22Rv1 (cell line): ENCODE results near the gene ALG12.
A peak's percentile ranks its signal among the peaks of the same experiment; 100 is the strongest.

Experiments used
- H3K27ac ChIP-seq: fragments of 450-650 bp; 2 replicates; pipeline ENCODE4 v1.5.1; 2017
- ZFX ChIP-seq: fragments of 450-650 bp; IDR thresholded peaks from 2 replicates; pipeline ENCODE4 v1.6.1; 2017; ENCODE audit warnings: antibody characterized with exemption, borderline replicate concordance
- TF ChIP-seq, protein P1 (sequence below): fragments of 450-650 bp; IDR thresholded peaks from 2 replicates; pipeline ENCODE4 v1.5.1; 2017; ENCODE audit warnings: mild to moderate bottlenecking

Gene ALG12

DNA sequence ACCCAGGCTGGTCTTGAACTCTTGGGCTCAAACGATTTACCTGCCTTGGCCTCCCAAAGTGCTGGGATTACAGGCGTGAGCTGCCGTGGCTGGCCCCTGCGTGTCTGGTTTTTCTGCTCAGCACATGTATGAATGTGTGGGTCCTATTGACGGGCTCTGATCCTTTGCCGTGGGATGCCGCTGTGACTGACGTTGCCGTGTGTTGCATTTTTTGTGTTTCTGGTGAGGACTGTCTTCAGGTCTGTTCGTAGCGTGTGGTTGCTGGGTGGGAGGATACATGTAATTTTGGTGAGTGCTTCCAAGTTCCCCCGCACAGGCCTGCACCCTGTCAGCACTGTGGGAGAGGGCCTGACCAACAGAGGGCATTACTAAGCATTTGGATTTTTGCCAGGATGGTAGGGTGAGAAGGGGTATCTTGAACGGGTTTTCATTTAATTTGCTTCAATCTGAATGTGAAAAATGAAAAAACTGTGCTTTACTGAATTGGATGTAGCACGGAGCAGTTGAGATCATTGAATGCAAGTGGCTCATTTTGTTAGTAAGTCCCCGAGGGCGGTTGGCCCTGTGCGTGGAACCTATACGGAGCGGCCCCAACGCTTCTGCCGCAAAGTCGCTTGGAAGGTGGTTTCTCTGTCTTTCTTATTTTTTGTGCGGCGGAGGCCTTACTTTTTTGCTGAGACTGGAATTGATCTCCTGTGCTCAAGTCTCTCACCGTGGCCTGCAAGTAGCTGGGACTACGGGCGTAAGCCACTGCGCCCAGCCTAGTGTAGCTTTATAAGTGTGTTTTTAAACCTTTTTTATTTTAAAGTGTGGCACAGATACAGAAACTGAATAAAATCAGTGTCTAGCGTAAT is 56.4 kb downstream of the ALG12 start:
- H3K27ac ChIP-seq, result no peak overlapping the region
- TF ChIP-seq, protein P1, sequence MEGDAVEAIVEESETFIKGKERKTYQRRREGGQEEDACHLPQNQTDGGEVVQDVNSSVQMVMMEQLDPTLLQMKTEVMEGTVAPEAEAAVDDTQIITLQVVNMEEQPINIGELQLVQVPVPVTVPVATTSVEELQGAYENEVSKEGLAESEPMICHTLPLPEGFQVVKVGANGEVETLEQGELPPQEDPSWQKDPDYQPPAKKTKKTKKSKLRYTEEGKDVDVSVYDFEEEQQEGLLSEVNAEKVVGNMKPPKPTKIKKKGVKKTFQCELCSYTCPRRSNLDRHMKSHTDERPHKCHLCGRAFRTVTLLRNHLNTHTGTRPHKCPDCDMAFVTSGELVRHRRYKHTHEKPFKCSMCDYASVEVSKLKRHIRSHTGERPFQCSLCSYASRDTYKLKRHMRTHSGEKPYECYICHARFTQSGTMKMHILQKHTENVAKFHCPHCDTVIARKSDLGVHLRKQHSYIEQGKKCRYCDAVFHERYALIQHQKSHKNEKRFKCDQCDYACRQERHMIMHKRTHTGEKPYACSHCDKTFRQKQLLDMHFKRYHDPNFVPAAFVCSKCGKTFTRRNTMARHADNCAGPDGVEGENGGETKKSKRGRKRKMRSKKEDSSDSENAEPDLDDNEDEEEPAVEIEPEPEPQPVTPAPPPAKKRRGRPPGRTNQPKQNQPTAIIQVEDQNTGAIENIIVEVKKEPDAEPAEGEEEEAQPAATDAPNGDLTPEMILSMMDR, result no peak
- no peak for TF ChIP-seq ZFX

- TF ChIP-seq, protein P1, result no peak
- no peak for TF ChIP-seq ZFX
- H3K27ac ChIP-seq, result no peak overlapping the region
Observed at GRCh38 chr22:49858827-49859226, 59.4 kb downstream of the ALG12 start.

DNA sequence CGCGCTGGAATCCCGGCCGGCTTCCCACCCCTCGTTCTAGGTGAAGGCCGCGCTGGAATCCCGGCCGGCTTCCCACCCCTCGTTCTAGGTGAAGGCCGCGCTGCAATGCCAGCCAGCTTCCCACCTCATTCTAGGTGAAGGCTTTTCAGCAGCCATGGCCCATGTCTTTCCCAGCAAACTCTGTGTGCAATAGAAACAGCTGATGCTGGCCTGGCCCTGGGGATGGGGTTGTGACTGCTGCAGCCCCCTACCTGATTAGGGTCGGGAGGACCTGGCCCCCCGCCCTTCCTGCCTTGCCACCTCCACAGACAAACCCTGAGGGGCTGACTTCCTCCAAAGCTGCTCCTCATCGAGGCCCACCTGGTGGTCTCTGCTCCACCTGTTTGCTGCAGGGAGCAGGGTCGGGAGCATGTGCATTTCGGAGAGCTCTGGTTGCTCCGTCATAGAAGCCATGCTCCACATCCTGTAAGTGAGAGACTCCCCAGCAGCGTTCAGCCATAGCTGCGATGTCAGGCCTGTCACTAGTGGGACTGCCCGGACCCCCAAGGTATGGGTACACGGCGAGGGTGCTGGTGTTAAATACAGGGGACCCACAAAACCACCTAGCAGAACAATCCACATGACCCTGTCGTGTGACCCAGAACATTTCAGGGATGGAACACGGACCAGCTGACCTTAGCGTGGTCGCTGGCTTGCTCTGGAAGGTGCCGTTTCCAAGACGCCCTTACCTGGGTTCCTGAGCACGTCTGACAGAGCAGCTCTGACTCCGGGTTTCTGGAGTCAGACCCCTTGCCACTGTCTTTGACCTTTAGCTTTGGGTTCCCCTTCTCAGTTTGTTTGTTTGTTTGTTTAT is 61.2 kb downstream of the ALG12 start:
- no peak overlapping the region for H3K27ac ChIP-seq
- TF ChIP-seq, protein P1, result no peak
- TF ChIP-seq ZFX, result no peak

- no peak for TF ChIP-seq ZFX
- TF ChIP-seq, protein P1, result no peak
- H3K27ac ChIP-seq, result no peak overlapping the region
Observed at GRCh38 chr22:49856343-49856742, 61.9 kb downstream of the ALG12 start.

GRCh38 chr22:49855251-49855911 is 62.9 kb downstream of the ALG12 start:
- peak overlapping the region; percentile 97 for H3K27ac ChIP-seq
- TF ChIP-seq ZFX, result no peak
- TF ChIP-seq, protein P1, result no peak

GRCh38 chr22:49853981-49854831 is 64.0 kb downstream of the ALG12 start:
- TF ChIP-seq ZFX, result no peak
- TF ChIP-seq, protein P1, result no peak
- H3K27ac ChIP-seq, result peak overlapping the region; percentile 97
